NCI-H187 (cell line): Measurements from ENCODE around the gene APPL1.
"Not testable (repeated sequence)": the region's sequence is repeated elsewhere in the genome, so short reads cannot be mapped to it uniquely, and the experiment has no call there.

Experiments
- DNase-seq, 2 experiments: peaks; one replicate each; lab custom pipeline; 2025; lab: John Stamatoyannopoulos, UW

Gene APPL1

DNA sequence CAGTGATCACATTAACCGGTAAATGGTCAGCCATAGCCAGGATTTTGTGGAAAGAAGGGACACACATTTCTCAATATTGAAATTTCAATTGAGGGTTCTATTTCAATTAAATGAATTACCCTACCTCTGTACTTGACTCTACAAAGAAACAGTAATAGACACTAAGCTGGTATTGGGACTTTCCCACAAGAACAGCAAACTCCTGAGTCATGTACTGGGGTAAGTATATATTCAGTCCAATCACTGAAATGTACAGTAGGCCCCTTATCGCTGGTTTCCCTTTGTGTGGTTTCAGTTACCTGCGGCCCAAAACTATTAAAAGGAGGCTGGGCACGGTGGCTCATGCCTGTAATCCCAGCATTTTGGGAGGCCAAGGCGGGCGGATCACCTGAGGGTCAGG lies 47.3 kb downstream of the APPL1 start:
- no peak for DNase-seq

DNA sequence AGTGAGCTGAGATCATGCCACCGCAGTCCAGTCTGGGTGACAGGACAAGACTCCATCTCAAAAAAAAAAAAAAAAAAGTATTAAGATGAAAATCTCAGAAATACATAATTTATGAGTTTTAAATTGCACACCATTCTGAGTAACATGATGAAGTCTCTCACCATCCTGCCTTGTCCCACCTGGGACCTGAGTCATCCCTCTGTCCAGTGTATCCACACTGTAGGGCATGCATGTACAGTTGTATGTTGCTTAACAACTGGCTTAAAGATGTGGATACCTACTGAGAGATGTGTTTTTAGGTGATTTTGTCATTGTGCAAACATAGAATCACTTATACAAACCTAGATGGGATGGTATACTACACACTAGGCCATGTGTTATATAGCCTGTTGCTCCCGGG lies 47.9 kb downstream of the APPL1 start:
- no peak for DNase-seq

DNA sequence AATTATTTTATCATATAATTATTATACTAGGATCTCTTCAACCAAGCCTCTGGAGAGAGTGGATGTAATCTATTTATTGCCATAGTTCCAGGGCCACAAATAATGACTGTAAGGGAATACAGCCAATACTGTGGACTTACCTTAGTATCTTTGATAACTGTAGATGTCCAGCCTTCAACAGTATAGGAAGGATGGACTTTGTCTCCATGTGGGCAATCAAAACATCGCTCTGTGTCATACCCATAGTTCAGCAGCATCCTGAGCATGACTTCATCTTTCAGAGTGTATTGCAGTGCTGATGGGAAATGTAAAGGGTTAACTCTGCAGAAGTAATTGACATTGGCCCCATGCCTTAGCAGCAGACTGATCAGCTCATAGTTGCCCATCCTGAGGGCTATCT lies 50.7 kb downstream of the APPL1 start:
- DNase-seq = no peak

DNA sequence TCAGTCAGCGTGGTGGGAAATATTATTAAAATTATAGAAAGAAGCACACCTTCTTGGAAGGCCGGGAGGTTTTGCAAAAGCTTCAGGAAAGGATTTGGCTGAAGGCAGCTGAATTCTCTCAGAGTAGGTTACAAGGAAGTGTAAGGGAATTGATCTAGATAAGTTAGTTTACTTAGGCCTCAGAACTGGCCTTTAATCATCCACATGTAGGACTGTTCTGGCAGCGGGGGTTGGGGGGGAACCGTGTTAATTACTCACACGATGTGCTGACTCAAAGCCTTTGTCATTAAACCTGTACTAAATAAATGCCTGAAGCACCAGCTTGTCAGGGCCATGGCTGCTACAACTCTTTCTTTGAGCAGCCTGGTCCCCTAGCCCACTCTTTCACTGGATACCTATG lies 52.2 kb downstream of the APPL1 start:
- DNase-seq = no peak

DNA sequence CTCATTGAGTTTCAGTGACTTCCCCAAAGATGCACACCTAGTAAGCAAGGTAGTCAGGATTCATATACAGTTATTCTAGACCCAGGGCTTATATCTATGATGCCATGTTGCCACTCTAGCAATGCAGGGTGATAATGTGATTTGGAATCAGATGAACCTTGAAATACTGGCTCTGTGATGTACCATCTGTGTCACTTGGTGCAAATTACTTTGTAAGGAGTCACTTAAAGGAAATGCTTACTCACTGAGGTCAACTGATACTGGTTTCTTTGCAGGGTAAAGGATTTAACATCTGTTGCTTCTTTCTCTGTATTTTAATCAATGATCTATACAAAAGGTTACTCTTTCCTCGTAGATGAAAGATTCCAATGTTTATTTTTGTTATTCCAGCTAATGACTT lies 54.2 kb downstream of the APPL1 start:
- DNase-seq = no peak

DNA sequence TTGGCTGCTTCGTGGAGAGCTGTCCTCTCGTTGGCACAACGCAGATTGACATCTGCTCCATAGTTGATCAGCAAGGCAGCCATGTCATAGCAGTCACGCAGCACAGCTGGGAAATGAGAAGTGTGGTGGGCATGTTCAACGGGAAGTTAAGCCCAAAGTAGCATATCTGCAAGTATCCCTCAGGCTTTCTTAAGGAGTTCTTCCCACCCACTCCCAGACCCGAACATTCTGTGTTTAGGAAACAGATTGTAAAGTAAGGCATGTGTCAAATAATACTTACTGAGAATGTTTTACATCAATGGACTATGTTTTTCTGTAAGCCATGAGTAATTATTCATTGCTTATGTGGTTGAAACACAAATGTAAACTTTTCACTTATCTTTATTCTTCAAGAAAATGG lies 55.8 kb downstream of the APPL1 start:
- DNase-seq = no peak

DNA sequence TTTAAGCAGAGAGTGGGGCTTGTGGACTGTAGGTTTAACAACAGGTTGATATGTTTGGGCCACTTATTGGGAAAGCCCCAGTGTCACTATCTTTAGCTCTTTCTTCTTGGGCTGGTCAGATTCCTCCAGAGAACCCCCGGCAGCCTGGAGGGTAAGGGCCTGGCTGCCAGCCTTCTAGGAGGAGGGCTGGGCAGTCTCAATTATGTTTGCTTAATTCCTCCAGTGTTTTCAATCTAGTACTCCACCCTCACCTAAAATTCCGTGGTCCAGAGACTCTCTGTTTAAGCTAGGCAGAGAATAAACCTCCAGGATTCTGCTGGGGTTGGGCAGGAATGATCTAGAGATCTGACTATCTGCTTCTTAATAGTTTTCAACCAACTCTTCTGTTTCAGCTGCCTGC lies 59.7 kb downstream of the APPL1 start:
- DNase-seq = no peak

DNA sequence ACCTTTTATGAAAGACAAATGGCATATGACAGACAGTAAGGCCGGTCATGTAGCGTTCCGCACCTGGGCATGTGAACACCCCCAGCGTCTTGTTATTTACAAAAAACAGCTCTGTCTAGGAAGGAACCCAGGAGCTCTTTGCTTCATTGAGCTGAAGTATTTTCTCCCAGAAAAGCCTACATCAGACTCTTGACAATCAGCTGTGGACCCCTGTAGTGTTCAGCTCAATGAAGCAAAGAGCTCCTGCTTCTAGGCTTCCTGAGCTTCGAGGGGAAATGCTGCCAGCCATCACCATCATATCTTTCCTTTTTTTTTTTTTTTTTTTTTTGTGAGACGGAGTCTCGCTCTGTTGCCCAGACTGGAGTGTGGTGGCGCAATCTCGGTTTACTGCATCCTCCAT lies 60.9 kb downstream of the APPL1 start:
- no peak for DNase-seq

DNA sequence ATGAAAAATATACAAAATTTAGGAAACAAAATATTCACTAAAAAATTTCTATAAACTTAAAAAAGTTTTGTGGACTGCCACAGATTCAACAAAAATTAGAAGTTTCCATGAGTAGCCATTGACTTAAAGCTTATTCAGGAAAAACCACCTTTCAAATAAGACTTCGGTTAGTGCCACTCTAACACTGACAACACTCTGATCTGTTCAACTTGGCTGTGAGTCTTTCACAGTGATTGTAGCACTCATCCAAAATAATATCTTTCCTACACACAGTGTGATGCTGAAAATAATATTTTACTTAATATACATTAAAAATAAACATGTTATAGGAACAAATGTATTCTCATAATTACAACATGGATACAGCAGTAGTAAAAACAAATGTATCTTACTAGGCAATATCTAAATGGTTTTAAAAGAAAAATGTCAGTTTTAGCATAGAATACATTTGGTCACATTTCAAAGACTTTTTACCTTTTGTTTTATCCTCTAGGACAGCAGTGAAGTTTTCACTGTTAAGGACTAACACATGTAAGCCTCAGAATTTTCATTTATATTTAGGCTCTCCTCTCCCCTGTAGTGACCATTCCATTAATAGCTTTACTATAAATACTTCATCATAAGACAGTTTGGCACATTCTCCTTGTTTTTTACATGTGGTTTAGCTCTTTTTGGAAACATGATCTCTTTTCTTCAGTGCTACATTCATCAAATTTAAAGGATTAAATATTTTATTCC lies 64.8 kb downstream of the APPL1 start, which contains the start of gene ASB14:
Gene ASB14, minus strand, starts transcription at position 527 of the 738 bp plus-strand sequence. CDS start 652 bp downstream, outside the sequence.
- DNase-seq = no peak

DNA sequence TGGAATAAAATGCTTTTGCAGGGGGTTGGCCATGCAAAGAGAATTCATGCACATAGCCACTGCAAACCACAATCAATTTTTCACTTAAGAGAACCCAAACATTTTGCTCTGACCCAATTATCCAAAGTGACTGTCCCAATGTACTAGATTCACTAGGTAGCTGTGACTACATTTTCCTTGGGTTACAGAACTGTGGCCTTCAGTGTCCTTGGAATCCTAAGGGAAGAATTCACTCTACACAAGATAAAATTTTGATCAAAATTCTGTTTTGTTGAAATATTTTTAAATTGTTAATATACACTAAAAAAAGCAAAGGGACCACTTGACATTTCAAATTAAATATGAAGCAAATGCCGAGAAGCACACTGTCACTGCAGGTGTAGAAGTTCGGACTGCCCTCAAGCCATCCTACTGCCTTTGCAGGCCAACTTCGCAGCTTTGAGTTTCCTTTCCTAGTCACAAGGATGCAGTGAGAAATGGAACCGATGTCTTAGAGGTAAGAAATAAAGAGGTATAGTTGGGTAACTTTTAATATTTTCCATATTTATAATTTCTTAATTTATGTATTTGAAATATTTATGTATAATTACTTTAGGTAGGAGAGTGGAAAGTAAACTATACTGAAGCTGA lies 65.5 kb downstream of the APPL1 start:
- DNase-seq = no peak

DNA sequence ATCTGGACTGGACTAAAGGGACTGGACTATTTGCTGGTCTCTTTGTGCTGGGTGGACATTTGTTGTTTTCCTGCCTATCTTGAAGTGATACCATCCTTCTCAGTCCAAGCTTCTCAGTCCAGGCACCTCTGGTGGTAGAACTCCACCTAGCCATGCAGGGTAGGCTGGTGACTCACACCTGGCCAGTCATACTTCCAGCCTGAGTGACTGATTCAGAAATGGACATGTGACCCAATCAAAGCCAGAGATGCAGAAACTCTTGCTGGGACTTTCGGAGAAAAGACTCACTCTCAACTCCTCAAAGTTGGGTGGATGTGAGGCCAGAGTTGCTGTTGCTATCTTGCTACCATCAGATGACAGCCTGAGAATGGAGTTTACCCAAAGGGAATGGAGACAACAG lies 70.5 kb downstream of the APPL1 start:
- DNase-seq = no peak

DNA sequence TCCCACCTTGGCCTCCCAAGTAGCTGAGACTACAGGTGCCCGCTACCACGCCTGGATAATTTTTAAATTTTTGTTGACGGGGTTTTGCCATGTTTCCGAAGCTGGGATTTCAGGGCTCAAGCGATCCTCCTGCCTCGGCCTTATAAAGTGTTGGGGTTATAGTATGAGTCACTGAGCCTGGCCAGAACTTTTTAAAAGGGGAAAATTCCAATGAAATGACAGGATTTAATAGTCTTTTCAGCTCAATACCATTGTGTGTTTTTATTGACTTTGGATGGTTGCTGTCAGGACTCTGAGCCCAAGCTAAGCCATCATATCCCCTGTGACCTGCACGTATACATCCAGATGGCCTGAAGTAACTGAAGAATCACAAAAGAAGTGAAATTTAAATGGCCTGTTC lies 76.0 kb downstream of the APPL1 start:
- not testable (repeated sequence) for DNase-seq

DNA sequence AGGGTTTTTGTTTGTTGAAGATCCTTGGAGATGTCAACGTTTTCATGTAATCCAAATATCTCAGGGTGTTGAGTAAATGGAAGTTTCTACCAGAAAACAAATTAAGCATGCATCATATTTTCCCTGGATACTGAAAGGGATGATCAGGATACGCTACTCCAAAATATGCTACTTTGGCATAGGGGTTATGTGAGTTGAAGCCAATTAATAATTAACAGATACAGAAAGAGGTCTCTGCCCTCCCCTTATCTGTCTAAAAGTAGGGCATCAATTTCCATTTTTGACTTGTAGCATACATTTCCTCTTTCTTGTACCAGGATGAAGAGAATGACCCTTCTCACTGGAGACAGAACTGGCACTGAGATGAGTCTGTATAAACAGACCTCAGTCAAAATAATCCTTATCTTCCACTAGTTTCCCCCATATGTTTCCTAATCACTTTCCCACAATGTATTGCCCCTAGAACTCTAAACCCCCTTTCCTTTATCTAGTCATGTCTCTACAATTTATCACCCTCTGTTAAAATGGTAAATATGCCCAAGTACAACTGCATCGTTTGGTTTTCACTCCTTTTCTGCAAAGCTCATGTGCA lies 82.3 kb downstream of the APPL1 start:
- DNase-seq = no peak

DNA sequence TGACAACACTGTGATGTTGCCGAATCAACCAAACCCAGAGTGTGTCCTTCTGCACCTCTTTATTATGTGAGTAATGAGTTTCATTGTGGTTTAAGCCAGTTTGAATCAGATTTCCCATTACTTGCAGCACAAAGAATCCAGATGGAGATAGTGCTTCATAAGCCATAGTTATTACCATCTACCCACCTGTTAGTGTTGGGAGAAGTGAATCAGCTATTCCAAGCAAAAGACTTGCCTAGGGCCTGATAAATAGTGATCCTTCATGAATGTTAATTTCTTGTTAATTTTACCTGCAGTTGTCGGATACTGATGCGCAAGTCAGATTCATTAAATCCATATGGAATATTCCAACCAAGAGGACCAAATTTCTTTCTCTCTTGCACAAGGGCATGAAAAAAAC lies 86.7 kb downstream of the APPL1 start:
- DNase-seq = no peak
